GM18520 (cell line): ENCODE data around the gene BRD9.
A peak's percentile ranks its signal among the peaks of the same experiment; 100 is the strongest.
"Not testable (repeated sequence)": the region's sequence is repeated elsewhere in the genome, so short reads cannot be mapped to it uniquely, and the experiment has no call there.

ENCODE experiments used
- ATAC-seq: cut with Tn5 transposase; IDR thresholded peaks from one replicate; pipeline ENCODE4 v1.9.1; 2021; ENCODE audit not compliant: unreplicated experiment

Gene BRD9

DNA sequence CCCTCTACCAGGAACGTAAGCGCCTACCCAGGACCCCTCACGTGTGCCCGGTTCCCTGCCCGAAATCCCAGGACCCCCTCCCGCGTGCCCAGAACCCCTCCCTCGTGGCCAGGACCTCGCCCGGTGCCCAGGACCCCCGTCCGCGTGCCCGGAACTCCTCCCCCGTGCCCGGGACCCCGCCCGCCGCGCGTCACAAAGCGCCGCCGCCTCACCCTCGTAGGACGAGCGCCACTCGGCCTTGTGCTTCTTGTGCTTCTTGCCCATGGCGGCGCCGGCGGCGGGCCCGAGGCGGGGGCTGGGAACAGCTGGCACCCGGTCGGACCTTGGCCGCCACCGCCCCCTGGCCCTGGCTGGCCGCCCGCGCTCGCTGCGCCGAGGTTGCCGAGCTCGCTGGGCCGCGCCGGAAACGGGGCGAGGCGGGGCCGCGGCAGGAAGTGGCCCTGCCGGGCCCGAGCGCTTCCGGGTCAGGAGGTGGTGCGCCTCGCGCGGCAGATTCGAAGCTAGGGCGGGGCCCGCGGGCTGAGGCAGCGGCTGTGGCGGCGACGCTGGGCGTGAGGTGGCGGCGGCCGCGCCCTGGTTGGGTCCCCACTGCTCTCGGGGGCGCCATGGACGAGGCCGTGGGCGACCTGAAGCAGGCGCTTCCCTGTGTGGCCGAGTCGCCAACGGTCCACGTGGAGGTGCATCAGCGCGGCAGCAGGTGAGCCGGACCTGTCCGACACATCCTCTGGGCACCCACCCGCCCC, at the start of gene BRD9, which contains the start of gene TRIP13:
Gene BRD9 (minus strand): TSS at position 408 of the 743 bp plus-strand sequence. CDS start 144 bp downstream, at position 264.
Gene TRIP13 (plus strand): TSS at position 491 of the 743 bp plus-strand sequence. CDS start 115 bp downstream, at position 606.
- peak; percentile 98 for ATAC-seq

DNA sequence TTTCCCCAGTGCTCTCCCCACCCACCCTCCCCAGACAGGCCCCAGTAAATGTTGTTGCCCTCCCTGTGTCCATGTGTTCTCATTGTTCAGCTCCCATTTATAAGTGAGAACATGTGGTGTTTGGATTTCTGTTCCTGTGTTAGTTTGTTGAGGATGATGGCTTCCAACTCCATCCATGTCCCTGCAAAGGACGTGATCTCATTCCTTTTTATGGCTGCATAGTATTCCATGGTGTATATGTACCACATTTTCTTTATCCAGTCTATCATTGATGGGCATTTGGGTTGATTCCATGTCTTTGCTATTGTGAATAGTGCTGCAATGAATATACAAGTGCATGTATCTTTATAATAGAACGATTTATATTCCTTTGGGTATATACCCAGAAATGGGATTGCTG, 48.1 kb upstream of the BRD9 start:
- not testable (repeated sequence) for ATAC-seq

DNA sequence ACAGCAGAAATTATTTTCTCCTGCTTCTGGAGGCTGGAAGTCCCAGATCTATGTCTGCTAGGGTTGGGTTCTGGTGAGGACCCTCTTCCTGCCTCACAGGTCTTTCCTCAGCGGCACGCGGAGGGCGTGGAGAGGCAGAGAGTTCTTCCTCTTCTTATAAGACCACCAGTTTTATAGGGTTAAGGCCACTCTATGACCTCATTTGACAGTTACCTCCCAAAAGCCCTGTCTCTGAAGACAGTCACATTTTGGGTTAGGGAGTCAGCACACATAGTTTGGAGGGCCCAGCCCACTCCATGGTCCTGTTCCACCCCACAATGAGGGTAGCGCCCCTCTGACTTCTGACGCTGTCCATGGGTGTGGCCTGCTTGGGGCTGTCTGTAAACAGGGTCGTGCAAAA, 46.8 kb upstream of the BRD9 start:
- no peak for ATAC-seq

DNA sequence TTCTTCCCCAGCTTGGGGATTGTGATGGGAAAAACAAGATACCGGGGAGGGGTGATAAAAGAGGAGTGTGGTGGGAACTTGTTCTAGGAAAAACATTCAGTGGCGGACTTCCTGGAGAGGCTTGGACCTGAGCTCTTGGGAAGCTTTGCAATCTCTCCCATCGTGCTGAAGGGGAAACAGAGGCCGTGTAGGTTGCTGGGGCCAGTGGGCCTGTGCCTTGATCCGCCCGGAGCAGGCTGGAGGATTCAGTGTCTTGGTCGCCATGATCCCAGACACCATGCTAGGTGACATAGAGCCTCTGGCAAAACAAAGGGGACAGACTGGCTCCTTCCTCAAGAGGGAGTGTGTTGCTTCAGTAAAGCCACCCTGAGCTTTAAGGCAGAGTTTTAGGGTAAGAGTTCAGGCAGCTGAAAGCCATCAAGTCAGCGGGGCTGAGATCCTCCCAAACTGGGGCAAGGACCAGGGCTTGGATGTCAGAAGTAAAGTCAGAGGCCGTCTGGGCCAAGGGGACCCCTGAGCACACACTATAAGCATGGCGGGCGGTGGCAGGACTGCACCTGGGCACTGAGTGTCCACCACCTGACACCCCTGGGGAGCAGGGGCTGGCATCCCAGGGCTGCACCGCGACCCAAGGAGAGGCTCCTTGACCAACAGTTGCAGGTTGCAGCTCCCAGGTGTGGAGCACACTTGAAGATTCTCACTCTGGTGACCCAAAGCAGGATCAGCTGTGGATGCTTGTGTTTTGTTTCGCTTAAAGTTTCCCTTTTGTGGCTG, 44.7 kb upstream of the BRD9 start:
- ATAC-seq = no peak

DNA sequence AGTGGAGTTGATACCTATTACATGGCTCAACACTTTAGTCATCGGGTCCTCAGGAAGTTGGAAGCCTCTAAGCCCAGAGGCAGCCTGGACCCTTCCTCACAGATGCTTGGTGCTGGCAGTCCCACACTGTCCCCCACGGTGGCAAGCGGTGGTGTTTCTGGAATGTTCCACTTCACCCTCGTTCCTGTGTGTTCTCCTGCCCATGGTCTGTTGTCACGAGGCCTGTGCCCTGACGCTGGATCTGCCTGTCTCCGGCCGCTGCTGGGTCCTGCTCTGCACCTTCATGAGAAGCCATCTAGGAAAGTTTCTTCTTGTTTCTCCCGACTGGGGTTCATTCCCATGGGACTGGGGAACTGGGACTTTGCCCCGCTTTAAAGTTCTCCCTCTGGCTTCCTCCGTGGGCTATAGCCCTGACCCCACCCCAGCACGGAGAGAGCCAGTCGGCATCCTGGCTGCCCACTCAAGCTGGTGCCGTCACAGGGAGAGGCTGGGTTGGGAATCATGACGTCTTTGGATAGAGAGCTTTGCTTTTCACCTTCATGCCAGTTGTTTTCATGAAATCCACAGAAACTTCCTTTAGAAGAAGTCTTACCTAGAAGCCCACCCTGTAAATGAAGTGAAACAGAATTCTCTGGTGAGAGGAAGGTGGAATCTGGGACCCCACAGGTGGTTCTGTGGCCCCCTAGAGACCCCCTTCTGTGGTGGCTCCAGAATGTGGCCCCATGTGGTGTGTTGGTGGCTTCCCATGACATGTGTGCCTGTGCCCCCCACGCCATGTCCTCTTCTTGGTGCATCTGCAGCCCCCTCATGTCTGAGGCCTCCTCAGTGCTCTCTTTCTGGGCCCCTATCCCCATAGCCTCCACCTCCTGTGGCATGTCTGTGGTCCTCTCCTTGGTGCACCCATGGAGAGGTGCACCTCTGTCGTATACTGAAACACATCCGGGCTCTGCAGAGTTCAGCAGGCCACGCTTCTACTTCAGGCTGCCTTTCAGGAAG, 43.8 kb upstream of the BRD9 start:
- no peak for ATAC-seq

DNA sequence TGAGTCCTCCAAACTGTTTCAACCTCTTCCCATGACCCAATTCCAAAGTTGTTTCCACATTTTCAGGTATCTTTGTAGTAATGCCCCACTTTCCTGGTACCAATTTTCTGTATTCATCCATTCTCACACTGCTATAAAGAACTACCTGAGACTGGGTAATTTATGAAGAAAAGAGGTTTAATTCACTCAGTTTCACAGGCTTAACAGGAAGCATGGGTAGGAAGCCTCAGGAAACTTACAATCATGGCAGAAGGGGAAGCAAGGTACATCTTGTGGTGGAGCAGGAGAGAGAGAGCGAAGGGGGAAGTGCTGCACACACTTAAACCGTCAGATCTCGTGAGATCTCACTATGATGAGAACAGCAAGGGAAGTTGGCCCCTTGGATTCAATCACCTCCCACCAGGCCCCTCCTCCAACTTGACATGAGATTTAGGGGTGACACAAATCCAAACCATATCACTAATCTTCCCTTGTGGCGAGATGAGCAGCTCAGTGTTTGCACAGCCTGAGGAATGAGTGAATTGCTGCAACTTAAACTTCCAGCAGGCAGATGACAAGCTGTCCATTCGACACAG, 43.0 kb upstream of the BRD9 start:
- ATAC-seq = no peak

DNA sequence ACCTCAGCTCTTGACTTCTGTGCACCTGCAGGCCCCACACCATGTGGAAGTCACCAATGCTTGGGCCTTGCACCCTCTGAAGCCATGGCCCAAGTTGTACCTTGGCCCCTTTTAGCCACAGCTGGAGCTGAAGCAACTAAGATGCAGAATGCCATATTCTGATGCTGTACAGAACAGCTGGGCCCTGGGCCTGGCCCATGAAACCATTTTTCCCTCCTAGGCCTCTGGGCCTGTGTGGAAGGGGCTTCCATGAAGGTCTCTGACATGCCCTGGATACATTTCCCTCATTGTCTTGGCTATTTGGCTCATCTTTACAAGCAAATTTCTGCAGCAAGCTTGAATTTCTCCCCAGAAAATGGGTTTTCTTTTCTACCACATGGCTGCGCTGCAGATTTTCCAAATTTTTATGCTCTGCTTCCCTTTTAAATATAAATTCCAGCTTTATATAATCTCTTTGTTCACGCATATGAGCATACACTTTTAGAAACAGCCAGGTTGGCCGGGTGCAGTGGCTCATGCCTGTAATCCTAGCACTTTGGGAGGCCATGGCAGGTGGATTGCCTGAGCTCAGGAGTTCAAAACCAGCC, 41.9 kb upstream of the BRD9 start:
- not testable (repeated sequence) for ATAC-seq

DNA sequence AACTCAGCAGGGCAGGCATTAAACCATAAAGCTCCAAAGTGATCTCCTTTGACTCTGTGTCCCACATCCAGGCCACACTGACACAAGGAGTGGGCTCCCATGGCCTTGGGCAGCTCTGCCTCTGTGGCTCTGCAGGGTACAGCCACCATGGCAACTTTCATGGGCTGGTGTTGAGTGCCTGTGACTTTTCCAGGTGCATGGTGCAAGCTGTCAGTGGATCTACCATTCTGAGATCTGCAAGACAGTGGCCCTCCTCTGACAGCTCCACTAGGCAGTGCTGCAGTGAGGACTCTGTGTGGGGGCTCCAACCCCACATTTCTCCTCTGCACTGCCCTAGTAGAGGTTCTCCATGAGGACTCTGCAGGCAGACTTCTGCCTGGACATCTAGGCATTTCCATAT, 41.4 kb upstream of the BRD9 start:
- not testable (repeated sequence) for ATAC-seq

DNA sequence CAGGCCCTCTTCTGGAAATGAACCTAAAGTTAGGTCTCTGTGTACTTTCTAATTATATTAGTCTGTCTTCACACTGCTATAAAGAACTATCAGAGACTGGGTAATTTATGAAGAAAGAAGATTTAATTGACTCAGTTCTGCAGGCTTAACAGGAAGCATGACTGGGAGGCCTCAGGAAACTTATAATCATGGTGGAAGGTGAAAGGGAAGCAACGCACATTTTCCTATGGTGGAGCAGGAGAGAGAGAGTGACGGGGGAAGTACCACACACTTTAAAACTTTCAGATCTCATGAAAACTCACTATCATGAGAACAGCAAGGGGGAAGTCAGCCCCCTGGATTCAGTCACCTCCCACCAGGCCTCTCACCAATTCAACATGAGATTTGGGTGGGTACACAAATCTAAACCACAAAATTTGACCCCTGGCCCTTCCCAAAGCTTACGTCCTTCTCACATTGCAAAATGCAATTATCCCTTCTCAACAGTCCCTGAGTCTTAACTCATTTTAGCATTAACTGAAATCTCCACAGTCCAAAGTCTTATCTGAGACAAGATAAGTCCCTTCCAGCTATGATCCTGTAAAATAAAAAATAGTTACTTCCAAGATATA, 40.8 kb upstream of the BRD9 start:
- no peak for ATAC-seq

DNA sequence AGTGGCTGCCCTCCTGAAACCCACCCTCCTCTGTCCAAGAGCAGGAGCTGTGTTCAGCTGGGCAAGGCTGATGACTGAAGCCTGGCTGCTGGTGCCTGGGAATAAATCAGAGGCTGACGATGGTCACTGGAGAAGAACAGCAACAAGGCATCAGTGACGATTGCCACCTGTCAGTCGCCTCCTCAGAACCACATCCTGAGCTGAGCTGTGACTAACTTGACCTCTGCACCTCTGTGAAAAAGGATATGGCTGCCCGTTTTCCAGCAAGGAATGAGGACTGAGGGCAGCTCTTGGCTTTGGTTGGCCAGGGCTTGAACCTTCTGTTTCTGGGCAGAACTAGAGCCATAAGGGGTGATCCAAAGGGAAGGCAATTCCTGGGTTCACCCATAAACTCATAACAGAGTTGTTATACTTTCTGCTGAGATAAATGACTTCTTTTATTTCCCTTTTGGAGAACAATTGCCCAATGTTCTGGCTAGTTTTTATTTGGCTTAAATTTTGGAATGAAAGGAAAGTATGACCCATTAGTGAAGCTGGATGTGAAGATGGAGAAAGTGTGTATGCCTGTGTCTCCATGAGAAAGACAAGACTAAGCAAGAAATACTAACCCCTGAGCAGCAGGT, 40.1 kb upstream of the BRD9 start:
- no peak for ATAC-seq

DNA sequence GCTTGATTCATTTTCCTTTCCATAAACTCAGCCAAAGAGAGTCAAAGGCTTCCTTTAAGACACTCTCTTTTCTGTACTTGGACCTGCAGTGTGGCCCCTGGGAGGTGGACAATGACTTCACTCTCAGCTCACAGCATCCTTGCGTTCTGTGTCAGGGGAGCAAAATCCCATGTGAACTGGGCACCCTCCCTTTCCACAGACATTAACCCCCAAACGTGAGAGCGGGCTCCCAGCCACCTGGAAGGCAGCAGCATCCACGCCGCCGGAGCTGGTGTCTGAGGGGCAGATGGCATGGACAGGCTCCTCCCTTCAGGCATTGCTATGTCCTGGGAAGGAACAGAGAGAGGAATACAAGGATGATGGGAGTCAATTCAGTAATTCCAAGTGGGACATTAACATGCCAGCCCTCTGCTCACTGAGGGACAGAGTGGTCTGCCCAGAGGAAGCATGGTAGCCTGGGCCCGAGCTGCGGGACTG, 39.6 kb upstream of the BRD9 start:
- no peak for ATAC-seq

DNA sequence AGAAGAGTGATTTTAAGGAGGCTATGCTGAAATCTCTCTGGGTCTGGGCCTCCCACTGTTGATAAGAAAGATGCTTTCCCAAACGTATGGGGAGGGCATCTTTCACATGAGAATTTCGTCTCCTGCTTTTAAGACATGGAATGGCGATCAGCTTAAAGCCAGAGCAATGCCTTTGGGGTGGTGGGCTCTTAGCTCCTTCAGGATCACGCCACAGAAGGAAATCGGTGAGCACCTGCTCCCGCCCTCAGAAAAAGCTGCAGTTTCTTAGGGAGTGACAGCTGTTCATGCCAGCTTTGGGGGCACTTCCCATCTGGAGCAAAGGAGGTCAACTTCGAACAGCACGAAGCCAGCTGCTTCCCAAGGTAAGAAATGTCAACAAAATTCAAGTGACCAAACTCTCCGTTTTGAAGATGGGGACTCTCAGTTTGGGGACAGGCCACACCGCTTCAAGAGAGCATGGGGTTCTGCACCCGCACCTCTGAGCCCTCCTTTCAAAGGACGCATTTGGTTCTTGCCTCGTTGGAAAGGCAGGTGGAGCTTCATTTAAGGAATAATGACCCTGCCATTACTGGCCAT, 39.1 kb upstream of the BRD9 start:
- no peak for ATAC-seq

DNA sequence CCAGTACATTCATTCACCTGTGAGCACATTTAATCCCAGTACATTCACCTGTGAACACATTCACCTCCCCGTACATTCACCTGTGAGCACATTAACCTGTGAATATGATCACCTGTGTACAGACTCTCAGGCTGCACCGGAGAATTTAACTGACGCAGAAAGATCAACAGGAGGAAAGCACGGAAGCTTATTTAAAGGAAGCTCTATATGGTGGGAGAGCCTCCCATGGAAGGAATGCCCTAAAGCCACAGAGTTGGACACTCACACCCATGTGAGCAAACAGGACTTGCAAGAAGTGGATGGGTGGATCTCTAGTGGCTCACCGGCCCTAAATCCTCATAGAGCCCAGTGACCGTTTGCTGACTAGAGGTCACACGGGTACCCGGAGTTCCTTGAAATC, 38.3 kb upstream of the BRD9 start:
- no peak for ATAC-seq

DNA sequence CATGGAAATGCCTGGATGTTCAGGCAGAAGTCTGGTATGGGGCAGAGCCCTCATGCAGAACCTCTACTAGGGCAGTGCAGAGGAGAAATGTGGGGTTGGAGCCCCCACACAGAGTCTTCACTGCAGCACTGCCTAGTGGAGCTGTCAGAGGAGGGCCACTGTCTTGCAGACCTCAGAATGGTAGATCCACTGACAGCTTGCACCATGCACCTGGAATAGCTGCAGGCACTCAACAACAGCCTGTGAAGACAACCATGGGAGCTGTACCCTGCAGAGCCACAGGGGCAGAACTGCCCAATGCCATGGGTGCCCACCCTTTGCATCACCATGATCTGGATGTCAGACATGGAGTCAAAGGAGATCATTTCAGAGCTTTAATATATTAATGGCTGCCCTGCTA, 37.0 kb upstream of the BRD9 start:
- no peak for ATAC-seq

DNA sequence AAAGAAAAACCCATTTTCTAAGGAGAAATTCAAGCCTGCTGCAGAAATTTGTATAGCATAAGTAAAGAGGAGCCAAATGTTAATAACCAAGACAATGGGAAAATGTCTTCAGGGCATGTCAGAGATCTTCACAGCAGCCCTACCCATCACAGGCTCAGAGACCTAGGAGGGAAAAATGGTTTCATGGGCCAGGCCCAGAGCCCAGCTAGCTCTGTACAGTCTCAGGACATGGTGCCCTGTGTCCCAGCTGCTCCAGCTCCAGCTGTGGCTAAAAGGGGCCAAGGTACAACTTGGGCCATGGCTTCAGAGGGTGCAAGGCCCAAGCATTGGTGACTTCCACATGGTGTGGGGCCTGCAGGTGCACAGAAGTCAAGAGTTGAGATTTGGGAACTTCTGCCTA, 36.6 kb upstream of the BRD9 start:
- not testable (repeated sequence) for ATAC-seq

DNA sequence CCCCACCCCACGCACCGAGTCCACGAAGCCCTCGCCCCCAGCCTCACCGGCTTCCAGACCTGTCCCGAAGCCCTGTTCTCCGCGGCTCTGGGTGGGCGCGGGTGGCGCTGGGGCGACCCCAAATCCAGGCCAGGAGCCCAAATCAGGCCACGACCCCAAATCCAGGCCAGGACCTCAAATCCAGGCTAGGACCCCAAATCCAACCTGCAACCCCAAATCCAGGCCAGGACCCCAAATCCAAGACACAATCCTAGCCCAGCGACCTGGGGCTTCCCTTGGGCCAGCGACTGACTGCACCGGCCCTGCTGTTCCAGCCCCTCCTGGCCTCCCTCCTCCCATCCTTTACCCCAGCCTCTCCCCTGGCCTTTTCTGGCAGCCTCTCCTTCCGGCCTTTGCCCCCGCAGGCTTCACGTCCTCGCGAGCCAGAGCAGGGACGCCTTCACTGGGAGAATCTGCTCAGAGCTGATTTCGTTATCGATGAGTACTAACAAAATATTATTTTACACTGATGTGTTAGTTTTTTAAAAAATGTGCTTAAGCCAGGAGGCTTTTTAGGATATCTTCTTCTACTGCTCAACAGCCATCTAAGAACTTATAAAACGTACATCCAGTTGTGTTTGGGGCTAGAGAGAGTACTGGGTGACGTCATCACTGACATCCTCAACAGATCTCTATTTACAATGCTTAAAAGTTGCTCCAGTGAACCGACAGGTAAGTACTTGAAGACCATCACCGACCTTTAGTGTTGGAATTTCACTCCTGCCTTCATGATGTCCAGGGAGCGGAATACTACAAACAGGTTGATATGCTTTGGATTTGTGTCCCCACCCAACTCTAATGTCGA, 34.8 kb upstream of the BRD9 start:
- no peak for ATAC-seq

DNA sequence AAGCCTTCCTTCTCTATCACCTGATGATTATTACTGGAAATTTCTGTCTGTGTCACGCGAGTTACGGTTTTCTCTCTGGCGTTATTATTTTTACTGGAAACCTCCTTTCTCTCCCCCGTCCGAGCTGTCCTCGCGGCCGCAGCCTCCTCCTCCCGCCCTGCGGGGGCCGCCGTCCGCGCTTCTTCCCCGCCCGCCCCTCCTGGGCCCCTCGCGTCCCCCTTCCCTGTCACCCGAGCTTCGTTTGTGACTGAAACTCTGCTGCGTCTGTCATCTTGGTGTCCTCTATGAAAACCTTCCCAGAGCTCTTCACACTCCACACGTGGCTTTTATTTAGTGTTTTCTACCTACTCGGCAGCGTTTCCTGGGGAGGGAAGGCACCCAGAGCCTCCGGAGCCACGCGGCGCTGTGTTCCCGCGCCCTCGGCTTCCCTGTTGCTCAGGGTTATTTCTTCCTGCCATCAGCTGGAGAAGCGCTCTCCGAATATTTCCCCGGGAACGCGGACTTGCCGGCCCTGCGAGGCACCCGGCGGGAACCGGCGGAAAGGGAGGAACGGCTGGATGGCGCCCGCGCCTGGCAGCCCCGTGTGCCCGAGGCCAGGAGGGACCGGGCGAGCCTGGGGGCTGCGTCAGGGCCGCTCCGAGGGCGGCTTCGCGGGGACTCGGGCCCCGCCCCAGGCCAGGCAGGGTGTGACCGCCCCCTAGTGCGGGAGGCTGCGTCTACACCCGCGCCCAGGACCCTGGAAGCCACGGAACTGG, 34.0 kb upstream of the BRD9 start:
- no peak for ATAC-seq
